HEK293 (cell line): ENCODE results near the gene SERTAD3.

Source experiments
- CTCF ChIP-seq: fragments of 450-650 bp; formaldehyde crosslinking; IDR thresholded peaks from 2 replicates; pipeline ENCODE4 v1.5.1; 2016; ENCODE audit warnings: missing biosample characterization, missing genetic modification characterization
- ELK4 ChIP-seq: IDR thresholded peaks from 2 replicates; pipeline ENCODE4 v1.6.1; 2011; ENCODE audit warnings: mild to moderate bottlenecking, low read depth, low read length, borderline replicate concordance
- GLIS1 ChIP-seq: fragments of 450-650 bp; formaldehyde crosslinking; IDR thresholded peaks from 2 replicates; pipeline ENCODE4 v1.5.1; 2016; ENCODE audit warnings: missing biosample characterization, missing genetic modification characterization
- ZNF24 ChIP-seq: fragments of 450-650 bp; formaldehyde crosslinking; IDR thresholded peaks from 2 replicates; pipeline ENCODE4 v1.5.1; 2016; ENCODE audit warnings: missing biosample characterization, missing genetic modification characterization
- ZNF391 ChIP-seq: fragments of 450-650 bp; formaldehyde crosslinking; IDR thresholded peaks from 2 replicates; pipeline ENCODE4 v1.5.1; 2016; ENCODE audit warnings: low read depth, missing biosample characterization, missing genetic modification characterization, borderline replicate concordance
- ZNF449 ChIP-seq: fragments of 450-650 bp; formaldehyde crosslinking; IDR thresholded peaks from 2 replicates; pipeline ENCODE4 v1.5.1; 2017; ENCODE audit warnings: missing biosample characterization, mild to moderate bottlenecking, missing genetic modification characterization, moderate library complexity
- ZNF776 ChIP-seq: fragments of 450-650 bp; formaldehyde crosslinking; IDR thresholded peaks from 2 replicates; pipeline ENCODE4 v1.5.0; 2017; ENCODE audit warnings: missing biosample characterization, missing genetic modification characterization, borderline replicate concordance

- TF ChIP-seq ZNF776 (no peak), ZNF449 (tag by site-specific recombination) (no peak), ELK4 (no peak), GLIS1 (tag by site-specific recombination) (no peak), CTCF (tag by site-specific recombination) (no peak), ZNF24 (tag by site-specific recombination) (no peak), ZNF391 (tag by site-specific recombination) (no peak)
Measured at GRCh38 chr19:40450664-40451063, 6.5 kb upstream of the SERTAD3 start.
